ENCODE measurements around the gene C3orf49. TPM values are rescaled to one million over a fixed set of nuclear protein-coding genes. Genes with fewer than 3 reads are reported as not detected.

Gene C3orf49
- total RNA-seq, 4 donors from 2014 or later: not detected

- TF ChIP-seq CTCF (IDR thresholded peaks at IDR 0.05): no peak
- no peak for TF ChIP-seq POLR2A (IDR thresholded peaks at IDR 0.05)
- no peak overlapping the region for H3K27ac ChIP-seq
- no peaks in the 10 kb centered on the region for H3K4me1 ChIP-seq
- H3K36me3 ChIP-seq: no peaks in the 10 kb centered on the region
- no peaks in the 10 kb centered on the region for H3K27me3 ChIP-seq
- no peaks in the 10 kb centered on the region for H3K9me3 ChIP-seq
- no peak overlapping the region for H3K4me3 ChIP-seq
- intact Hi-C loops (cut with DNase I; ENCODE audit: low total_unique reads): no loop called here
- no peak for DNase-seq
These were observed 28.8 kb downstream of the C3orf49 start for GRCh38 chr3:63847718-63848450.

- intact Hi-C loops (cut with DNase I; ENCODE audit: low total_unique reads): no loop called here
- TF ChIP-seq CTCF (IDR thresholded peaks at IDR 0.05) (no peak), POLR2A (IDR thresholded peaks at IDR 0.05) (no peak)
- H3K4me1 ChIP-seq: no peaks in the 10 kb centered on the region
- no peak for DNase-seq
- no peaks in the 10 kb centered on the region for H3K9me3 ChIP-seq
- no peak overlapping the region for H3K4me3 ChIP-seq
- no peaks in the 10 kb centered on the region for H3K36me3 ChIP-seq
- no peak overlapping the region for H3K27ac ChIP-seq
- no peaks in the 10 kb centered on the region for H3K27me3 ChIP-seq
These were observed 30.1 kb downstream of the C3orf49 start for GRCh38 chr3:63849175-63849574.

- Histone ChIP-seq H3K9me3 (no peaks in the 10 kb centered on the region), H3K4me3 (no peak overlapping the region), H3K27me3 (no peaks in the 10 kb centered on the region), H3K27ac (no peak overlapping the region), H3K36me3 (no peaks in the 10 kb centered on the region), H3K4me1 (no peaks in the 10 kb centered on the region)
- intact Hi-C loops (cut with DNase I; ENCODE audit: low total_unique reads): no loop called here
- no peak for TF ChIP-seq POLR2A (IDR thresholded peaks at IDR 0.05)
- no peak for TF ChIP-seq CTCF (IDR thresholded peaks at IDR 0.05)
- DNase-seq: no peak
These were observed 32.2 kb downstream of the C3orf49 start for GRCh38 chr3:63851287-63851686.

GRCh38 chr3:63853106-63853505 lies 34.0 kb downstream of the C3orf49 start:
- no peak for TF ChIP-seq CTCF (IDR thresholded peaks at IDR 0.05)
- no peak for TF ChIP-seq POLR2A (IDR thresholded peaks at IDR 0.05)
- Histone ChIP-seq H3K4me1 (no peaks in the 10 kb centered on the region), H3K4me3 (no peak overlapping the region), H3K27ac (no peak overlapping the region), H3K27me3 (no peaks in the 10 kb centered on the region), H3K36me3 (no peaks in the 10 kb centered on the region), H3K9me3 (no peaks in the 10 kb centered on the region)
- no peak for DNase-seq
- intact Hi-C loops (cut with DNase I; ENCODE audit: low total_unique reads): no loop called here

- intact Hi-C loops (cut with DNase I; ENCODE audit: low total_unique reads): no loop called here
- Histone ChIP-seq H3K4me3 (no peak overlapping the region), H3K27me3 (no peaks in the 10 kb centered on the region), H3K36me3 (no peaks in the 10 kb centered on the region), H3K9me3 (no peaks in the 10 kb centered on the region), H3K4me1 (no peaks in the 10 kb centered on the region), H3K27ac (no peak overlapping the region)
- TF ChIP-seq CTCF (IDR thresholded peaks at IDR 0.05) (no peak), POLR2A (IDR thresholded peaks at IDR 0.05) (no peak)
- no peak for DNase-seq
These were observed 36.3 kb downstream of the C3orf49 start for GRCh38 chr3:63855333-63855940.

Measured in uterus (tissue), 4 donors.